Esophagus squamous epithelium (tissue), 4 donors: ENCODE measurements around the gene ACTN2.

Experiments
- POLR2A ChIP-seq, 4 donors: fragments of 450-650 bp; IDR thresholded peaks; one replicate each; pipeline ENCODE4 v1.6.1; 2017; ENCODE audit warnings: antibody characterized with exemption in 4 of 4, mild to moderate bottlenecking in 4 of 4, moderate library complexity in 3 of 4
- TF ChIP-seq, protein P1 (sequence below), 6 experiments: fragments of 450-650 bp in 4 of 6; fragments of 200-600 bp in 2 of 6; sonication (generic) in 2 of 6; IDR thresholded peaks; one replicate each; pipeline ENCODE4 v1.5.1; 2016 to 2019; ENCODE audit warnings: antibody characterized with exemption in 6 of 6, mild to moderate bottlenecking in 4 of 6, moderate library complexity in 4 of 6

DNA sequence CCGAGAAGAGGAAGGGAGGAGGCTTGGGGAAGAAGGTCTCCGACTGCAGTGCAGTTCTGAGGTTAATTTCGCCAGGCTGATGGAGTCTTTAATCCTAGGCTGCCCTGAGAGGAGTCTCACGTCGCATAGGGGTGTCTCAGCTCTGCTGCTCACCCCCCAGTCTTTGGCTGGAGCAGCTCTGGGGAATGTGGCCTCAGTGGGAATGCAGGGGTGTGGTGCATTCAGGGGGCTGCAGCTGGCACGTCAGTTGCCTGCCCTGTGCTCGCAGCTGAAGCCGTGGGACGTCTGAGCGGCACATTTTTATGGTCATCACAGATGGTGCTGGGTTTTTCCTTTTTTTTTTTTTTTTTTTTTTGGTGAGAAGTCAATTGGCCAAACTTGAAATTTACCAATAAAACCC, 38.2 kb downstream of the ACTN2 start:
- TF ChIP-seq, protein P1, sequence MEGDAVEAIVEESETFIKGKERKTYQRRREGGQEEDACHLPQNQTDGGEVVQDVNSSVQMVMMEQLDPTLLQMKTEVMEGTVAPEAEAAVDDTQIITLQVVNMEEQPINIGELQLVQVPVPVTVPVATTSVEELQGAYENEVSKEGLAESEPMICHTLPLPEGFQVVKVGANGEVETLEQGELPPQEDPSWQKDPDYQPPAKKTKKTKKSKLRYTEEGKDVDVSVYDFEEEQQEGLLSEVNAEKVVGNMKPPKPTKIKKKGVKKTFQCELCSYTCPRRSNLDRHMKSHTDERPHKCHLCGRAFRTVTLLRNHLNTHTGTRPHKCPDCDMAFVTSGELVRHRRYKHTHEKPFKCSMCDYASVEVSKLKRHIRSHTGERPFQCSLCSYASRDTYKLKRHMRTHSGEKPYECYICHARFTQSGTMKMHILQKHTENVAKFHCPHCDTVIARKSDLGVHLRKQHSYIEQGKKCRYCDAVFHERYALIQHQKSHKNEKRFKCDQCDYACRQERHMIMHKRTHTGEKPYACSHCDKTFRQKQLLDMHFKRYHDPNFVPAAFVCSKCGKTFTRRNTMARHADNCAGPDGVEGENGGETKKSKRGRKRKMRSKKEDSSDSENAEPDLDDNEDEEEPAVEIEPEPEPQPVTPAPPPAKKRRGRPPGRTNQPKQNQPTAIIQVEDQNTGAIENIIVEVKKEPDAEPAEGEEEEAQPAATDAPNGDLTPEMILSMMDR (IDR thresholded peaks at IDR 0.05), result no peak
- no peak for TF ChIP-seq POLR2A (IDR thresholded peaks at IDR 0.05)
